Central memory CD8-positive, alpha-beta T cell (primary cell): Measurements from ENCODE around the gene SUPV3L1.

Source experiments
- ATAC-seq: fragments of 150-1000 bp; cut with Tn5 transposase; replicated peaks from 2 replicates; pipeline ENCODE4 v1.10.0; 2022; ENCODE audit warnings: mild to moderate bottlenecking, moderate FRiP score, moderate number of reproducible peaks; ENCODE audit not compliant: poor library complexity, severe bottlenecking; ENCODE audit errors: extremely low read depth
- DNase-seq, 2 donors: peaks; one replicate each; pipeline ENCODE4 v3.0.0; 2021; ENCODE audit warnings: low spot score in 2 of 2
- H3K27ac Mint-ChIP-seq: one replicate; pipeline ENCODE4 v1.8.0; 2022; ENCODE audit warnings: low read depth, mild to moderate bottlenecking, moderate library complexity, mixed read lengths
- H3K27me3 Mint-ChIP-seq: one replicate; pipeline ENCODE4 v1.8.0; 2022; ENCODE audit warnings: mixed read lengths
- H3K36me3 Mint-ChIP-seq: one replicate; pipeline ENCODE4 v1.8.0; 2022; ENCODE audit warnings: mild to moderate bottlenecking, moderate library complexity, mixed read lengths; ENCODE audit not compliant: insufficient read depth
- H3K4me1 Mint-ChIP-seq: one replicate; pipeline ENCODE4 v1.8.0; 2022; ENCODE audit warnings: mixed read lengths
- H3K4me3 Mint-ChIP-seq: one replicate; pipeline ENCODE4 v1.8.0; 2022; ENCODE audit warnings: mild to moderate bottlenecking, moderate library complexity, mixed read lengths
- H3K9me3 Mint-ChIP-seq: one replicate; pipeline ENCODE4 v1.8.0; 2022; ENCODE audit warnings: mixed read lengths

The SUPV3L1 gene

DNA sequence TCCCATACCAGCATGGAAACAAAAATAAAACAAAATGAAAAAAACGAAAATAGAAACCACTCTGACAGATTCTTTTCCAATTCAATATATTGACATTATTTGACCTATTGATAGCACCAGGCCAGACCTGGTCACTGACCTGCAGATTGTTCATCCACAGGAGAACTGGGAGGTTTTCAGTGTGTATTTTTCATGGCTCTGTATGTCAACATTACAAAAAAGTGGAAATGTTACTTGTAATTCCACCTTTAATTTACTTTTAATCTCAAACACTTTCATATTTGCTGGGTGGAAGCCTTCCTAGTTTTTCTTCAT lies 43.0 kb downstream of the SUPV3L1 start:
- H3K4me3 Mint-ChIP-seq = peak overlapping the region; percentile 65
- H3K27ac Mint-ChIP-seq = peak overlapping the region; percentile 85
- H3K4me1 Mint-ChIP-seq = peaks cover 57% of the 10 kb centered on the region
- H3K36me3 Mint-ChIP-seq = peaks cover 5% of the 10 kb centered on the region
- ATAC-seq = no peak
- H3K27me3 Mint-ChIP-seq = no peaks in the 10 kb centered on the region
- no peak for DNase-seq
- no peaks in the 10 kb centered on the region for H3K9me3 Mint-ChIP-seq

DNA sequence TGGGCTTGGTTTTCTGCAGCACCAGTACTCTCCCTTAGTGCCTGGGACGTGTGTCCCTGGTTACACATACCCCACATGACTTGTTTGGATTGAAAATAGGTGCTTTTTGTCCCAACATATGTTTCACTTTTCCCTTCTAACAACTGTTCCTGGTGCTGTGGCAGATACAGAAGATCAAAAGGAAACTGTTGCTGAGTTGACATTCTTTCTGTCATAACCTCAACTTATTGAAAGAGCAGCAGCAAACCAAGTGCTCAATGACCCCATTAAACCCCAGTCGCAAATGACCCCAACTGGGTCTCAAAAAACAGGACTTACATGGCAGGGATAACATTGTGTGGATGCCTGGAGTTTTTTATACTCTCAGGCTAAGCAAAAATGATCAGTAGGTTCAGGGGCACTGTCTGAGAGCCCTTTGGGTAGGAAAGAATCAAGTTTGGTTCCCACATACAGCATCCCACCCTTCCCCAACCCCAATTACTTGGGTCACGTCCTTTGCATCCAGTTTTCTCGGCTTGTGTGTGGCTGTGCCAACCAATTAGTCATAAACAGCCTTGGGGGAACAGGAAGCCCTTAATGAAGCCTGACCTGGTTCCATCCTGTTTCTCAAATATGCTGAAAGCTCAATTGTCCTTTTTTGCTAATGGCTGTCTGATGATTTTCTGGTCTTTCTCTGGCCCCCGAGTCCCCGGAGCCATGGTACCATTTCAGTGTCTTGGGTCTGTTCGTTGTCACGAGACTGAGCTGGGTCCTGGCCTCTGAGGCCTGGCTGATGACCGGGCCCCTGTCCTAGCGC lies 45.0 kb downstream of the SUPV3L1 start:
- no peak for ATAC-seq
- H3K4me3 Mint-ChIP-seq = peak overlapping the region; percentile 49
- H3K27ac Mint-ChIP-seq = peak overlapping the region; percentile 70

DNA sequence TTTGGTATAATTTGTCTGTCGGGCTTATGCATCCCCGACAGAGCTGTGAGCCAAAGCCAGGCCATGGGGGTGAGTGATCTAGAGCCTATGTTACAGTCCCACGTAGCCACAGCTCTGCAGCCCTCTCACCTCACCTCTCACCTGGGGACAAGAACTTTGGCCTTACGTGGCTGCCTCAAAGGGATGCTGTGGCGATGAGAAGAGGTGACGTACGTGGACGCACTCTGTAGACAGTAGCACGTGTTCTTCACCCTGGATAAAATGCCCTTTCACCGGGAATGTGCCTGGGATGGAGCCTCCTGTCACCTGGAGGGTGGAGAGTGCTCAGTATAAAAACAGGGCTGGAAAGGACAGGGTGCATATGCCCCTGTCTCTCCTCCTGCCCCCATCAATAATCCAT lies 45.6 kb downstream of the SUPV3L1 start:
- Mint-ChIP-seq H3K27me3 (no peaks in the 10 kb centered on the region), H3K4me3 (peak overlapping the region; percentile 7), H3K27ac (peak overlapping the region; percentile 70), H3K9me3 (no peaks in the 10 kb centered on the region), H3K4me1 (peaks cover 74% of the 10 kb centered on the region), H3K36me3 (peaks cover 8% of the 10 kb centered on the region)
- no peak for ATAC-seq
- no peak for DNase-seq

More for the DNA sequence above, 45.0 kb downstream of the SUPV3L1 start:
- peaks cover 8% of the 10 kb centered on the region for H3K36me3 Mint-ChIP-seq
- peaks cover 78% of the 10 kb centered on the region for H3K4me1 Mint-ChIP-seq
- no peaks in the 10 kb centered on the region for H3K27me3 Mint-ChIP-seq
- H3K9me3 Mint-ChIP-seq = no peaks in the 10 kb centered on the region
- no peak for DNase-seq

DNA sequence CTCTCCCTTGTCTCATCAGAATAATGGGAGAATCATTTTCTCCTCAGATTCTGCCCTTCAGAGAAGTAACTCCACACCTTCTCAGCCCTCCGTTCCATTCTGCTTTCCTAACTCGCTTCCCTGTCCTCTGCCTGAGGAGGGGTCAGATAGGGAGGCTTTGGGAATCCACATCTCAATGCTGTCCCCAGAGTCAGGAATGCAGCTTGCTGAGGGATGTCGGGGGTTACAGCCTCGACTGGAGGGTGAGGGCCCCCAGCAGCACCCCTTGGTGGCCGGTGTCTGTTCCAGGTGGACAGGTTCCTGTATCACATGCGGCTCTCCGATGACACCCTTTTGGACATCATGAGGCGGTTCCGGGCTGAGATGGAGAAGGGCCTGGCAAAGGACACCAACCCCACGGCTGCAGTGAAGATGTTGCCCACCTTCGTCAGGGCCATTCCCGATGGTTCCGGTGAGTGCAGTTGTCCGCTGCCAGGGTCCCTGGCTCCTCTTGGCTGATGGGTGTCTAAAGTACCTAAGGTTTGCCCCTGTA lies 47.0 kb downstream of the SUPV3L1 start:
- H3K27me3 Mint-ChIP-seq = no peaks in the 10 kb centered on the region
- peaks cover 8% of the 10 kb centered on the region for H3K36me3 Mint-ChIP-seq
- DNase-seq (no peak), ATAC-seq (no peak)
- H3K4me1 Mint-ChIP-seq = peaks cover 73% of the 10 kb centered on the region
- peak overlapping the region; percentile 70 for H3K27ac Mint-ChIP-seq
- no peaks in the 10 kb centered on the region for H3K9me3 Mint-ChIP-seq
- H3K4me3 Mint-ChIP-seq = peak overlapping the region; percentile 74

DNA sequence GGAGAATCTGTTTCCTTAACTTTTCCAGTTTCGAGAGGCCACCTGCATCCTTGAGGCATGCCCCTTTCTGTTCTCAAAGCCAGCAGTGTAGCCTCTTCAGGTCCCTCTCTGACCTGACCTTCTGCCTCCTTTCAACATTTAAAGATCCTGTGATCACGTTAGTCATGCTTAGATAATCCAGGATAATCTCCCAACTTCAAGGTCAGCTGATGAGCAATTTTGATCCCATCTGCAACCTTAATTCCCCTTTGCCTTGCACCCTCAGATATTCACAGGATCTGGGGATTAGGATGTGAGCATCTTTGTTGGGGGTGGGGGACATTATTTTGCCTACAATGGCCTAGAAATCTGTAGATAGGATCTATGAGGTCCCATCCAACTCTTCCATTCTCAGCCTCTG lies 48.1 kb downstream of the SUPV3L1 start:
- Mint-ChIP-seq H3K4me1 (peaks cover 72% of the 10 kb centered on the region), H3K27ac (peak overlapping the region; percentile 96), H3K9me3 (no peaks in the 10 kb centered on the region), H3K27me3 (no peaks in the 10 kb centered on the region), H3K4me3 (peak overlapping the region; percentile 74), H3K36me3 (peaks cover 3% of the 10 kb centered on the region)
- ATAC-seq = no peak
- no peak for DNase-seq

DNA sequence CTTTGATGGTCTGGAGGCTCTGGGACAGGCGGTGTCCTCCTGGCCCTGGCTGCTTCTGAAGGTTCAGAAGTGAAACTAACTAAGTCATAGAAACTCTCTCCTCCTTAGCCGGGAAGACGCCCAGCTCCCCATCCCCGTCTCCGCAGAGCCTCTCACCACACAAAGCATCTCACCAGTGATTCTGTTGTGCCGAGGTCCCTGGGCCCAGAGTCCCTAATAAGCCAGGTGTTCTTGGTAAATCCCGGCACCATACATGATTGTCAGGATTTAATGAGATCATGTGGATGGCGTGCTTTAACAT lies 49.5 kb downstream of the SUPV3L1 start:
- H3K9me3 Mint-ChIP-seq = no peaks in the 10 kb centered on the region
- H3K27me3 Mint-ChIP-seq = no peaks in the 10 kb centered on the region
- DNase-seq = no peak
- peak overlapping the region; percentile 96 for H3K27ac Mint-ChIP-seq
- peak; percentile 45 for ATAC-seq
- H3K4me1 Mint-ChIP-seq = peaks cover 70% of the 10 kb centered on the region
- H3K4me3 Mint-ChIP-seq = peak overlapping the region; percentile 74
- peaks cover 3% of the 10 kb centered on the region for H3K36me3 Mint-ChIP-seq

DNA sequence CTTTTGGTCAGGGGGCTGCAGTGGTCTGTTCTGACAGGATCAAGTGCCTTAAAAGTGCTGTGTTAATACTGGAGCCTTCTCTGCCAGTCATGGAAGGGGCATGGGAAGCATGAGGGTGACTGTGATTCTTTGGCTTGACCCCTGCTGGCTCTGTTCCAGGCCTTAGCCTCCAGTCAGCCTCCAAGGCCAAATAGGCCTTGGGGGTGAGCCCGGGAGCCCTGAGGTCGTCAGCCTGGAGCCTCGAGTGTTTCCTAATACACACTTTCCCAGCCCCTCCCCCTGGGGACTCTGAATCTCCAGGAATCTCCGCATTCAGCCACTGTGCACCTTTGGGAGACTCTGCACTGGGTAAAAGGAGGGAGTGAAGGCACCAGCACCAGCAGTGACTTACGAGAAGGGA lies 50.1 kb downstream of the SUPV3L1 start:
- no peaks in the 10 kb centered on the region for H3K9me3 Mint-ChIP-seq
- peak overlapping the region; percentile 74 for H3K4me3 Mint-ChIP-seq
- peaks cover 3% of the 10 kb centered on the region for H3K36me3 Mint-ChIP-seq
- peaks cover 65% of the 10 kb centered on the region for H3K4me1 Mint-ChIP-seq
- ATAC-seq (no peak), DNase-seq (no peak)
- H3K27me3 Mint-ChIP-seq = no peaks in the 10 kb centered on the region
- peak overlapping the region; percentile 96 for H3K27ac Mint-ChIP-seq

DNA sequence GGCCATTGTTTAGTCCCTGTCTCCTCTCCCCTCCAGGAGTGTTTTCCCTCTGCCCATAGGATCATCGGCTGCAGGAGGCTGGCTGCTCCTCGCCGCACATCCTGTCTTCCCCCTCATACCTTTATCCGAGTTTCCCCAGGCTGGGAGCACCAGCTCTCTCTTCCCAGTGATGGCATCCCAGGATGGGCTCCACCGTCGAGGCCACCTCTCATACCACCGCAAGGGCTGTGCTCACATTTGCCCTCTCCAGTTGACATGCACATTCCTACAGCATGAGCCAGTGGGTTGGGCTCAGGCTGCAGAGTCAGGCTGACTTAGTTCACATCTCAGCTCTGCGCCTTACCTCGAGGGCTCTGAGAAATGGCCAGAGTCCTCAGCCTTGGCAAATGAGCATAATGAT lies 52.2 kb downstream of the SUPV3L1 start:
- Mint-ChIP-seq H3K4me3 (peak overlapping the region; percentile 0), H3K36me3 (peaks cover 3% of the 10 kb centered on the region), H3K27me3 (no peaks in the 10 kb centered on the region), H3K4me1 (peaks cover 49% of the 10 kb centered on the region), H3K9me3 (no peaks in the 10 kb centered on the region), H3K27ac (peak overlapping the region; percentile 61)
- ATAC-seq = no peak
- DNase-seq = no peak

DNA sequence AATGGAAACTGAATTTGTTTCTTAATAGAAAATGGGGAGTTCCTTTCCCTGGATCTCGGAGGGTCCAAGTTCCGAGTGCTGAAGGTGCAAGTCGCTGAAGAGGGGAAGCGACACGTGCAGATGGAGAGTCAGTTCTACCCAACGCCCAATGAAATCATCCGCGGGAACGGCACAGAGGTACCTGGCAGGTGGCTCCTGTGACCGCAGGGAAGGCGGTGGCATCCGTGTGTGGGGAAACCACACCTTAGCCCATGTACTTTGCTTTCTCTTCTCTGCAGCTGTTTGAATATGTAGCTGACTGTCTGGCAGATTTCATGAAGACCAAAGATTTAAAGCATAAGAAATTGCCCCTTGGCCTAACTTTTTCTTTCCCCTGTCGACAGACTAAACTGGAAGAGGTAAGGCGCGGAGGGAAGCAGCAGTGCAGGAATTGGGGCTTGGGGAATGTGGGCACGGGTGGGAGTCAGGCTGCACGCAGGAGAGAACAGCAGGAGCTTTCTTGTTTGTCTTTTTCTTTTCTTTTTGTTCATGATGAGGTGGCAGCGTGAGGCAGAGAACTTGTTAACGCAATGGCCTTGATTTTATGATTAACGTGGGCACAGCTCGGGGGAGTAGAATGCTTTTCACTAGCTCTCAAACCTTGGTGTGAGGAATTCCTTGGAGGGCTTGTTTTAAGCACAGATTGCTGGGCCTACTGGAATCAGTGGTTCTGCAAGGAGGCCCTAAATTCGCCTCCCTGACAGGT lies 52.9 kb downstream of the SUPV3L1 start:
- no peak for DNase-seq

DNA sequence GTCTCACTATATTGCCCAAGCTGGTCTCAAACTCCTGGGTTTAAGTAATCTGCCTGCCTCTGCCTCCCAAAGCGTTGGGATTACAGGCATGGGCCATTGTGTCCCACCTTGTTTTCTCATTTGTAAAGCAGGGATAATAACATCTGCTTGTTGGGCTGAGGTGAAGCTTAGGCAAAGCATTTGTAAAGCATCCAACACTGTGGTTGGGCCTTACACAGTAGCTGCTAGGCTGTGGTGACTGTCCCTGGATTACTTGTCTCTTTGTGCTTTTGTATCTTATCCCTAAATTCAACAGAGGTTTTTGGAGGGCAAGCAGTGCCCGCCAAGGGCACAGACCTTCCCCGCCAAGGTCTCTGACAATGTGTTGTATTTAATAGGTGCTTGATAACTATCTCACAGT lies 54.4 kb downstream of the SUPV3L1 start:
- no peak for DNase-seq
- no peak overlapping the region for H3K27ac Mint-ChIP-seq

More for the DNA sequence above, 52.9 kb downstream of the SUPV3L1 start:
- peak overlapping the region; percentile 61 for H3K27ac Mint-ChIP-seq
- ATAC-seq = no peak
- no peaks in the 10 kb centered on the region for H3K27me3 Mint-ChIP-seq
- H3K9me3 Mint-ChIP-seq = no peaks in the 10 kb centered on the region
- peak overlapping the region; percentile 30 for H3K4me3 Mint-ChIP-seq
- H3K4me1 Mint-ChIP-seq = peaks cover 46% of the 10 kb centered on the region
- peaks cover 3% of the 10 kb centered on the region for H3K36me3 Mint-ChIP-seq

DNA sequence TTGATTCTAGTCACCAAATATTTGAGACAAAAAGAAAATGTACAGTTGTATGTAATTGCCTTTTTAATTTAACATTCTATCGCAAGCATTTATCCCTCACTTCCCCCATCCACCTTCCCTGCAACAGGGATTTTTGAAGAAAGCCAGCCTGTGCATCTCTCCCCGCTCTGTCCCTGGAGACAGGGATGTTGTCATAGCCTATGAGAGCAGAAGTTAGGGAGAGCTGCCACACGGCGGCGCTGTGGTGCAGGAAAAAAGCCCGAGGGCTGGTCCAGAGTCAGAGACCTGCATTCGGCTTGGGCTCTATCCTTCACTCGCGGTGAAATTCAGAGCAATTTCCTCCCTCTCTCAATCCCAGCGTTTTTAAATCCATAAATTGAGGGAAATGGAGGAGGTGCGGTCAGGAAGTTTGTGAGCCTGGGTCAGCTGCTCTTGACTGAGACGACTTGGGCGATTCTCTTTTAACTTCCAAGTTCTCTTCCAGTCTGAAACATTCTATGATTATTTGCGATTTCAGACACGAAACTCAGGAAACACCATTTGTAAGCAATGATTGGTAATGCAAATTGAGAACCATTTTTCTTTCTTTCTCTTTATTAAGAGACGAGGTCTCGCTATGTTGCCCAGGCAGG lies 57.6 kb downstream of the SUPV3L1 start:
- Mint-ChIP-seq H3K27me3 (no peaks in the 10 kb centered on the region), H3K36me3 (peaks cover 1% of the 10 kb centered on the region), H3K4me3 (no peak overlapping the region), H3K9me3 (no peaks in the 10 kb centered on the region), H3K27ac (no peak overlapping the region), H3K4me1 (peaks cover 11% of the 10 kb centered on the region)
- peak; percentile 82 for ATAC-seq
- DNase-seq = peak; percentile 73 to 87

More for the DNA sequence above, 54.4 kb downstream of the SUPV3L1 start:
- Mint-ChIP-seq H3K9me3 (no peaks in the 10 kb centered on the region), H3K4me3 (no peak overlapping the region), H3K27me3 (no peaks in the 10 kb centered on the region), H3K36me3 (peaks cover 1% of the 10 kb centered on the region), H3K4me1 (peaks cover 31% of the 10 kb centered on the region)
- no peak for ATAC-seq

DNA sequence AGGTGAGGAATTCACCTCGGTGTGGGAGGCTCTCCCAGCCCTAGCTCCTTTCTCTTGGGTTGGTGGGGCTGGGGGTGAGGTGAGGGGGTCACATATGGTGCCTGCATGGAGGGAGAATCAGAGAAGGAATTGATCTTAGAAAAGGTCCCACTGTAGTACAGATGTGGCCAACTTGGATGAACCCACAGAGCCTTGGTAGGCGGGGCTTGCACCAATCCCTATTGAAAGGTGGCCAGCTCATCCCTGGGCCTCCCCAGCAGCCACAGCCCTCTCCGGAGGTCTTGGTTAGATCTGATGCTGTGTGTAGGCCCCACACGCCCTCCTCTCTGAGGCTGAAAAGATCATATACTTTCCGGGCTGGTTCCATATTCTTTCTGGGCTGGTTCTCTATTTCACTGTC lies 59.1 kb downstream of the SUPV3L1 start:
- Mint-ChIP-seq H3K27me3 (no peaks in the 10 kb centered on the region), H3K4me3 (no peak overlapping the region), H3K4me1 (peaks cover 3% of the 10 kb centered on the region), H3K9me3 (no peaks in the 10 kb centered on the region), H3K27ac (no peak overlapping the region), H3K36me3 (peaks cover 2% of the 10 kb centered on the region)
- DNase-seq (no peak), ATAC-seq (no peak)
